Bronchial epithelial cell (primary cell): ENCODE results near the gene PRDM11. TPM values are rescaled to one million over a fixed set of nuclear protein-coding genes. Genes with fewer than 3 reads are reported as not detected.

ENCODE experiments used
- DNase-seq: peaks from one replicate; pipeline ENCODE4 v3.0.0-alpha.2; 2010; ENCODE audit warnings: low read depth
- FAIRE-seq: peaks from 2 replicates; lab custom pipeline; 2011; peaks lifted over from hg19 to GRCh38; lab: Jason Lieb, UNC
- H3K27me3 ChIP-seq: 2 replicates; pipeline ENCODE4 v1.5.1; 2011; ENCODE audit warnings: low read length; ENCODE audit not compliant: control insufficient read depth, insufficient read depth
- H3K36me3 ChIP-seq: 2 replicates; pipeline ENCODE4 v1.5.1; 2011; ENCODE audit warnings: low read length; ENCODE audit not compliant: control insufficient read depth, insufficient read depth
- H3K4me3 ChIP-seq: 2 replicates; pipeline ENCODE4 v1.5.1; 2011; ENCODE audit warnings: mild to moderate bottlenecking, low read depth, low read length, control low read depth
- total RNA-seq: library from RNA; depleted of rRNA; stranded (reverse); fragments of >200 nt; gene quantifications from 2 replicates; pipeline ENCODE4 v1.2.1, GENCODE V29; 2014
- TF ChIP-seq, protein P1 (sequence below): IDR thresholded peaks from 2 replicates; pipeline ENCODE4 v1.5.1; 2011; ENCODE audit warnings: mild to moderate bottlenecking, moderate library complexity, low read length, control low read depth, inconsistent platforms; ENCODE audit not compliant: insufficient read depth, severe bottlenecking

PRDM11 gene
- total RNA-seq, 1 donor from 2014 or later: 4.7 TPM

DNA sequence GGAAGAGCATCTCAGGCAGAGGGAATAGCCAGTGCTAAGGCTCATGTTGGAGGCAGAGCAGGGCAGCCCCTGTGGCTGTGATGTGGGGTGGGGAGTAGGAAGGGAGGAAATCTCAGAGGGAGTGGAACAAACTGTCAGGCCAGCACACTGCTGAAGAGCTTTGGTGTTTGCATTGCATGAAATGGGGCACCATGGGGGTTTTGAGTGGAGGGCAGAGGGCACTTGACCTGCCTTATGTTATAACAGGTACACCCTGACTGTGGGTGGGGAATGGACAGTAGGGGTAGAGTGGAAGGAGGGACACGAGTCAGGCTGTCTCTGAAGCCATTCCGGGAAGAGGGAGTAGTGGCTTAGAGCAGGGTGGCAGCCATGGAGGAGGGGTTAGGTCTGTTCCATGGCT, 24.0 kb downstream of the PRDM11 start:
- Histone ChIP-seq H3K4me3 (no peak overlapping the region), H3K36me3 (no peaks in the 10 kb centered on the region), H3K27me3 (no peaks in the 10 kb centered on the region)
- DNase-seq (no peak), FAIRE-seq (no peak)
- TF ChIP-seq, protein P1, sequence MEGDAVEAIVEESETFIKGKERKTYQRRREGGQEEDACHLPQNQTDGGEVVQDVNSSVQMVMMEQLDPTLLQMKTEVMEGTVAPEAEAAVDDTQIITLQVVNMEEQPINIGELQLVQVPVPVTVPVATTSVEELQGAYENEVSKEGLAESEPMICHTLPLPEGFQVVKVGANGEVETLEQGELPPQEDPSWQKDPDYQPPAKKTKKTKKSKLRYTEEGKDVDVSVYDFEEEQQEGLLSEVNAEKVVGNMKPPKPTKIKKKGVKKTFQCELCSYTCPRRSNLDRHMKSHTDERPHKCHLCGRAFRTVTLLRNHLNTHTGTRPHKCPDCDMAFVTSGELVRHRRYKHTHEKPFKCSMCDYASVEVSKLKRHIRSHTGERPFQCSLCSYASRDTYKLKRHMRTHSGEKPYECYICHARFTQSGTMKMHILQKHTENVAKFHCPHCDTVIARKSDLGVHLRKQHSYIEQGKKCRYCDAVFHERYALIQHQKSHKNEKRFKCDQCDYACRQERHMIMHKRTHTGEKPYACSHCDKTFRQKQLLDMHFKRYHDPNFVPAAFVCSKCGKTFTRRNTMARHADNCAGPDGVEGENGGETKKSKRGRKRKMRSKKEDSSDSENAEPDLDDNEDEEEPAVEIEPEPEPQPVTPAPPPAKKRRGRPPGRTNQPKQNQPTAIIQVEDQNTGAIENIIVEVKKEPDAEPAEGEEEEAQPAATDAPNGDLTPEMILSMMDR: no peak

DNA sequence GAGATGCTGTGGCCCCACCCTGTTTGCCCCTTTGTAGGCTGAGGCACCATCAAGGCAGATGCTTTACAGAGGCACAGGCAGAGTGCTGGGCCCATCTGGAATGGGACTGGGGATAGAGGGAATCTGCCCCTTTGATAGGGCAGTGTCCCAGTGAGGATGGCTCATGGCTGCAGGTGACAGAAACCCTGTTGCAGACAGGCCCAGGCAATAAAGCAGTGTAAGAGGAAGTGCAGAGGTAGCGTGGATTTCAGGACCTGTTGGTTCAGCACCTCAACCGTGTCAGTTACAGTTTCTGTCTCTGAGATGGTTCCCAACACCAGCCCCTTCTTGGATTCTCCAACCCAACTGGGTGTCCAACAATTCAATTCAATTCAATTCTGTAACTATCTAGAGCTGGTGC, 25.1 kb downstream of the PRDM11 start:
- FAIRE-seq (no peak), DNase-seq (no peak)
- Histone ChIP-seq H3K27me3 (no peaks in the 10 kb centered on the region), H3K4me3 (no peak overlapping the region), H3K36me3 (no peaks in the 10 kb centered on the region)
- TF ChIP-seq, protein P1: no peak

DNA sequence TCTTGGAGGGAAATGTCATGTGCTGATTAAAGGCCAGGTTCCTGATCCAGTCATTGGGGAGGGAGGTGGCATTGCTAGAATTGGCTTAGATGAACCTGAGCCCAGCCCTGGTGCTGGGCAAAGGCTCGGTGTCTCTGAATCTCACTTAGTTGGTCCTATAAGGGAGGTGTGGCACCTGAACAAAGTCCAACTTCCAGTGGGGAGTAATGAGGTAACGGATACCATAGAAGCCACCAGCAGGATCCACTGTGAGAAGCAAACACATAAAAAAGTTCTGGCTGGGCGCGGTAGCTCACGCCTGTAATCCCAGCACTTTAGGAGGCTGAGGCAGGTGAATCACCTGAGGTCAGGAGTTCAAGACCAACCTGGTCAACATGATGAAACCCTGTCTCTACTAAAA, 26.6 kb downstream of the PRDM11 start:
- no peak for FAIRE-seq
- TF ChIP-seq, protein P1: no peak
- DNase-seq: no peak
- no peaks in the 10 kb centered on the region for H3K36me3 ChIP-seq
- H3K4me3 ChIP-seq: no peak overlapping the region
- no peaks in the 10 kb centered on the region for H3K27me3 ChIP-seq

DNA sequence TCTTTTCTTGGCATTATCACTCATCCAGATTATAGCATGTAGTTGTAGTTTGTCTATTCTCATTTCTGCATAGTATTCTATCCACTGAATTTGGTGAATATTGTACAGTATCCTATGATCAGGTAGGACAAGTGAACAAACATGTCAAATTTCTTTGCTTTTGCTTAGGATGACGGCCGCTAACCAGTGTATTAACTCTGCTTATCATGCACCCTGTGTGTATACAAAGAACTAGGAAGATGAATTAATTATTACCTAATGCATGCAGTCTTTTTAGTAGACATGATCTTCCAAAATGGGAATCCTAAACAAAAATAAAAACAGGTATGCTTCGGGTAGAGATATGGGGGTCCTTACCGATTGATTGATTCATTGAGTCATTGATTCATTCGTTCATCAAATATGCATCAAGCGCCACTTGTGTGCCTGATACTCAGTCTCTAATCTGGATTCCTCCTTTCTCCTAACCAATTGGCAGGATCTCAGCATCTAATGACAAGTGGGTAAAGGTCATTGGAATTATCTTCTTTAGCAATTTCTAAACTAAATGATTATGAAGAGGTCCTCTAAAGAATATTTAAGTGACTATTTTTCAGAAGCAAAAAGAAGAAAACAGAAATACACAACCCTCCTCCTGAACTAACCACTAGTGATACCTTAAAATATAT, 27.9 kb downstream of the PRDM11 start:
- Histone ChIP-seq H3K36me3 (no peaks in the 10 kb centered on the region), H3K4me3 (no peak overlapping the region), H3K27me3 (no peaks in the 10 kb centered on the region)
- DNase-seq (no peak), FAIRE-seq (no peak)
- TF ChIP-seq, protein P1: no peak

DNA sequence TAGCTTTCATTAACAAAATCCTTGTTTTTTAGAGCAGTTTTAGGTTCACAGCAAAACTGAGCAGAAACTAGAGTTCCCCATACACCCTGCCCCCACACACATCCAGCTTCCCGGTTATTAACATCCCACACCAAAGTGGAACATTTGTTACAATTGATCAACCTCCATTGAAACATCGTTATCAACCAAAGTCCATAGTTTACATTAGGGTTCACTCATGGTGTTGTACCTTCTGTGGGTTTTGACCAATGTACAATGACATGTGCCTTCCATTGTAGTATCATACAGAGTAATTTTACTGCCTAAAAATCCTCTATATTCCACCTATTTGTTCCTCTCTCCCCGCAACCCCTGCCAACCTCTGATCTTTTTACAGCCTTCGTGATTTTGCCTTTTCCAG, 28.5 kb downstream of the PRDM11 start:
- Histone ChIP-seq H3K27me3 (no peaks in the 10 kb centered on the region), H3K4me3 (no peak overlapping the region), H3K36me3 (no peaks in the 10 kb centered on the region)
- TF ChIP-seq, protein P1: no peak
- FAIRE-seq (no peak), DNase-seq (no peak)

DNA sequence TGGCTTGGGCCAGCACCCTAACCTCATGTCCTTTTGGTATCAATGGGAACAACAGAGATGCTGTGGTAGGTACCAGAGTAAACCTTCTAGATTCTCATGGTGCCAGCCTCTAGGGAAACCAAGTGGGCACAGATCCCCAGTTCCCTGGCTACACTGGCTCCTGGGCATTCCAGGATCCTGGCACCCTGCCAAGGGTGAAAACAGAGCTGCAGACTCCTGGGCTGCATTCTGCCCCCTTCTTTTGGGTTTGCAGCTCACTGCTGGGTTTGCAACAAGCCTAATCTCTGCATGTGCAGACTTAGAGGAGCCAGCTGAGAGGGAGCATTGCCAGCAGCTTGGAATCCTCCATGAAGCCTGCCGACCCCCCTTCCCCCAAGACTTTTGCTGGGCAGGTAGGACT, 30.6 kb downstream of the PRDM11 start:
- TF ChIP-seq, protein P1: no peak
- no peak for FAIRE-seq
- Histone ChIP-seq H3K4me3 (no peak overlapping the region), H3K36me3 (no peaks in the 10 kb centered on the region), H3K27me3 (no peaks in the 10 kb centered on the region)
- no peak for DNase-seq
